GM23338 (cell line): ENCODE data around the gene UBE3A.

ENCODE experiments used
- CREB1 ChIP-seq: fragments of 250-450 bp; sonication (Bioruptor Pico); IDR thresholded peaks from 2 replicates; pipeline ENCODE4 v1.5.0; 2020; ENCODE audit warnings: low read depth, mild to moderate bottlenecking, moderate library complexity
- CTCF ChIP-seq, 2 experiments: fragments of 200-600 bp in 1 of 2; sonication (generic) in 1 of 2; conservative IDR thresholded peaks; 2 replicates each; pipeline versions ENCODE4 v1.5.1 to v1.6.1; 2016 to 2017; ENCODE audit warnings: antibody characterized with exemption in 2 of 2, low read depth in 2 of 2, mild to moderate bottlenecking in 2 of 2, moderate library complexity in 1 of 2
- EZH2 ChIP-seq: fragments of 200-600 bp; sonication (generic); IDR thresholded peaks from one replicate; pipeline ENCODE4 v1.8.0; 2017; ENCODE audit warnings: antibody characterized with exemption, mild to moderate bottlenecking, low read depth; ENCODE audit not compliant: unreplicated experiment
- EZH2phosphoT487 ChIP-seq: fragments of 200-600 bp; sonication (generic); IDR thresholded peaks from one replicate; pipeline ENCODE4 v1.8.1; 2018; ENCODE audit warnings: antibody characterized with exemption; ENCODE audit not compliant: unreplicated experiment
- JUNB ChIP-seq: IDR thresholded peaks from one replicate; pipeline ENCODE4 v1.6.1; 2016; ENCODE audit warnings: antibody characterized with exemption; ENCODE audit not compliant: unreplicated experiment
- POLR2AphosphoS5 ChIP-seq: IDR thresholded peaks from 2 replicates; pipeline ENCODE4 v1.6.1; 2016; ENCODE audit warnings: antibody characterized with exemption, low read depth
- REST ChIP-seq: IDR thresholded peaks from one replicate; pipeline ENCODE4 v1.6.1; 2018; ENCODE audit warnings: antibody characterized with exemption; ENCODE audit not compliant: unreplicated experiment
- ZNF114 ChIP-seq: fragments of 250-450 bp; sonication (Bioruptor Pico); IDR thresholded peaks from 2 replicates; pipeline ENCODE4 v1.5.0; 2020; ENCODE audit warnings: mild to moderate bottlenecking, moderate library complexity
- TF ChIP-seq, protein P1 (sequence below): IDR thresholded peaks from 2 replicates; pipeline ENCODE4 v1.6.1; 2016; ENCODE audit warnings: antibody characterized with exemption

DNA sequence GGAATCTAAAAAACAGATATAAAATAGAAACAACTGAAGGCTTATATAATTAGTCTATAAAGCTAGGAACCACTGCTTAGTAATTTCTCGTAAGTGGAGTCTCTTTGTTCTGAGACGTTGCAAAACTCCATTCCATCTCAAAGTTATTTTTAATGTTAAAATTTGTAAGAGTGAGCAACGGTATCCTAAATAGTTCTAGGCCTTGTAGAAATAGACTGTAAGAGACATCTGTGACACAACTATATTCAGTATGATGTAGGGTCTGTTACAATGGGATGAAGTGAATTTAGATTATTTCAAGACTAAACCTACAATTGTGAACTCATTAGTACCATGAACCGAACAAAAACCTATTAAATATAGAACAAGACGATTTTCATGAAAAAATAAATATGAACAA lies 57.2 kb downstream of the UBE3A start:
- TF ChIP-seq CTCF (conservative IDR thresholded peaks at IDR 0.05; ENCODE audit: low read depth in 2 of 2), result no peak
- no peak for TF ChIP-seq EZH2phosphoT487
- TF ChIP-seq EZH2, result no peak
- TF ChIP-seq JUNB, result no peak
- TF ChIP-seq CREB1 (CRISPR knock-in tag), result no peak
- no peak for TF ChIP-seq ZNF114 (CRISPR knock-in tag)
- TF ChIP-seq POLR2AphosphoS5, result no peak
- TF ChIP-seq REST, result no peak
- TF ChIP-seq, protein P1, sequence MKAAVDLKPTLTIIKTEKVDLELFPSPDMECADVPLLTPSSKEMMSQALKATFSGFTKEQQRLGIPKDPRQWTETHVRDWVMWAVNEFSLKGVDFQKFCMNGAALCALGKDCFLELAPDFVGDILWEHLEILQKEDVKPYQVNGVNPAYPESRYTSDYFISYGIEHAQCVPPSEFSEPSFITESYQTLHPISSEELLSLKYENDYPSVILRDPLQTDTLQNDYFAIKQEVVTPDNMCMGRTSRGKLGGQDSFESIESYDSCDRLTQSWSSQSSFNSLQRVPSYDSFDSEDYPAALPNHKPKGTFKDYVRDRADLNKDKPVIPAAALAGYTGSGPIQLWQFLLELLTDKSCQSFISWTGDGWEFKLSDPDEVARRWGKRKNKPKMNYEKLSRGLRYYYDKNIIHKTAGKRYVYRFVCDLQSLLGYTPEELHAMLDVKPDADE, result no peak
